HT-29 (cell line): ENCODE data around the gene UBE4A. TPM values are rescaled to one million over a fixed set of nuclear protein-coding genes. Genes with fewer than 3 reads are reported as not detected.
"Not testable (repeated sequence)": the region's sequence is repeated elsewhere in the genome, so short reads cannot be mapped to it uniquely, and the experiment has no call there.

Experiments
- DNase-seq: peaks from one replicate; pipeline ENCODE4 v3.0.0-alpha.2; 2015; ENCODE audit warnings: low spot score
- total RNA-seq: library from RNA; depleted of rRNA; stranded (reverse); fragments of >200 nt; shearing (Covaris generic); gene quantifications from 2 replicates; pipeline ENCODE4 v1.2.3, GENCODE V29; 2014

Gene UBE4A
- total RNA-seq, 1 experiment from 2014 or later: 24.1 TPM

DNA sequence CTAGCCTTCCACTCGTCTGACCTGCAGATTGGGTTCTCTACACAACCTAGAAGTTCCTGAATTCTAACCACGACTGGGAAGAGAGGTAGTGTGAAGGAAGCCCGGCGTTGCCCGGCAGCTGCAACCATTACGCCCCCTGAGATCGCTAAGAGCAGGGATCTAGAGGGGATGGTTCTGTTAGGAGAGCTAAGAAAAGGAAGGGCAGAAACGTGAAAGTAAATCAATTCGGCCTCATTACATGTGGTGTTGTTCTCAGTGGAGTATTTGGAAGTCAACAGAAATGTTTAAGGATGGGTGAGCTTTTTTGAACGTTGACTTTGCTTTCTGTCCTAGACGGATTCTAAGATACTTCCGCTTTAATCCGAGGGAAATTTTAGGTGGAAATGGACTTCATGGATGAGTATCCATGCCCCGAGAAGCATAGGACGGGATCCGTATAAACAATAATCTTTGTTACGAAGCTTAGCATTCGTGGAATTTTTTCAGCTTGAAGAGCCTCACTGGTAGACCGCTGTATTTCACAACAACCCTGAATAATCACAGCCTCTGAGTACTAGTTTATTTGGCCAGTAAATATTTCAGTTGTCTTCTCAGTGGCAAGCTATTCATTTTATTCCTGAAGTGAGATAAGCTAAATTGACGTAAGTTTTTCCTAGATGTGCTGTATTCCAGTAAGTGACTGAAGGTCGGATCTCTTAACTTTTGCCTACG lies 42.6 kb downstream of the UBE4A start:
- DNase-seq: peak; percentile 74

GRCh38 chr11:118402594-118402993 lies 43.2 kb downstream of the UBE4A start:
- DNase-seq: not testable (repeated sequence)

GRCh38 chr11:118406599-118407166 lies 47.3 kb downstream of the UBE4A start:
- no peak for DNase-seq

- no peak for DNase-seq
These were observed 50.8 kb downstream of the UBE4A start for GRCh38 chr11:118410055-118410745.

GRCh38 chr11:118411530-118411929 lies 52.1 kb downstream of the UBE4A start:
- DNase-seq: no peak

DNA sequence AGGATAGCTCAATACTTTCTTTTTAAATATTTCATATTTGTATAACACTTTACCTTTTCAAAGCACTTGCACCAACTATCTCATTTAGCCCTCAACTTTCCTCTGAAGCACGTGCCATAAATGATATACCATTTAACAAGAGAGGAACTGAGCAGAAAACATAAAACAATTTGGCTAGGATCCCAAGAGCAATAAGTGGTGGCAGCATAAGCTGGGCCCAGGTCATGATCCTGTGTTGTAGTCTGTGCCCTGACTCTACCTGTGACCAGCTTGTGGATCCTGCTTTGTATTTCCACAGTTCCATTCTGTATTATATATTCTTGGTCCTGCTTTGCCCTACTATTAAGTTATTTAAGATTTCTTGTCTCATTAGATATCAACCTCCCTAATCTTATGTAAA lies 53.5 kb downstream of the UBE4A start:
- DNase-seq: no peak

DNA sequence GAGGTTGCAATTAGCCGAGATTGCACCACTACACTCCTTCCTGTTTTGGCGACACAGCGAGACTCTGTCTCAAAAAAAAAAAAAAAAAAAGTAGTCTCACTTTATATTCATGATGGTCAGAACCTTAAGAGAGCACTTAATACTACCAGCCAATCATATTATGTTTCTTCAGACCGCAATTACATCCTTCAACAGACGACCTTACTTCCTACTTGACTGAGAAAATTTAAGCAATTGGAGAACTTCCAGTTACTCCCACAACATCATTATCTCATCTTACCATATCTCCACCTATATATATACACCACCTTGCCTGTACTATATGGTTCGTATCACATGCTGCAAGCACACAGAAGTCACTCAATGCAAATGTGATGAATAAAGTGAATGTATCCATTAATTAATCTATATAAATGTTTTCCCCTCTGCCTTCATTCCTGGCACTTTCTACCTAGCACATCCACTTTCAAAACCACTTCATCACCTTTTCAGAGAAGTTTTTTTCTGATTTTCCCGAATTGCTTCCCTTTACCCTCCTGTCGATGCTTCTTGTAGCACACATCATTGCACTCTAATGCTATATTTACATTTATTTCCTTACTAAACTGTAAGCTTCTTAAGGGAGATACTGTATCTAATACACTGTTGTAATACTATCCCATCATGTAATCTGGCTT lies 55.8 kb downstream of the UBE4A start:
- DNase-seq: no peak

DNA sequence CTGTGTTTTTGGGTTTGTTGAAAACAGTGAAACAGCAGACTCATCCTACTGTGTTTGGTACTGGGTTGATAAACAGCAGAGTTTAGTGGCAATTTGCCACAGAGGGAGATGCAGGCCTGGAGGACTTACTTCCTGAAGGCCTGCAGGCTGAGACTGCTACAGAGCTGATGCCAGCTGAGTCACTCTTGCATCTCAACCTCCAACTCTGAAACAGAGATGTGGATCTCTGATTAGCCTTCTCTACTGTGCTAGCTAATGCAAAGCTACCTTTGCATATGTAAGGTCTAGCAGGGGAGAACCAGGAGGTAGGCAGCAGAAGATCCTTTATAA lies 56.3 kb downstream of the UBE4A start:
- peak; percentile 64 for DNase-seq

- DNase-seq: not testable (repeated sequence)
These were observed 57.5 kb downstream of the UBE4A start for GRCh38 chr11:118416900-118417299.

DNA sequence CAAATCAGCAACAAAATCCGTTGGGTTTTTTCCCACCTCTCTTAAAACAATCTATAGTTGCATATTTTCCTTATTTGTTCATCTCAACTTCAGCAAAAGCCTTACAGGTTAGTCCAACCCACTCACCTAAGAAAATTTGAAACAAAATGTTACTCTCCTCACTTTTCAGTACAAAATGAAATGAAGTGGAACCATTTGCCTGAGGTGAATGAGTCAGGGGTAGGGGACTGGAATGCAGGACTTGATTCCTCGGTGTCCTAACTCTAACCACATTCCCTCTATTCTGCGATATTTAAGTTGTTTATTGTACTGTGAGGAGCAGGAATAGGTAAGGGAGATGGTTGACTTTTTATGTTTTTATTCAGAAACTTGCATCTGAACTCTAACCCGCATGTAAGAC lies 58.4 kb downstream of the UBE4A start:
- no peak for DNase-seq

- peak; percentile 29 for DNase-seq
These were observed 59.4 kb downstream of the UBE4A start for GRCh38 chr11:118418766-118419165.

DNA sequence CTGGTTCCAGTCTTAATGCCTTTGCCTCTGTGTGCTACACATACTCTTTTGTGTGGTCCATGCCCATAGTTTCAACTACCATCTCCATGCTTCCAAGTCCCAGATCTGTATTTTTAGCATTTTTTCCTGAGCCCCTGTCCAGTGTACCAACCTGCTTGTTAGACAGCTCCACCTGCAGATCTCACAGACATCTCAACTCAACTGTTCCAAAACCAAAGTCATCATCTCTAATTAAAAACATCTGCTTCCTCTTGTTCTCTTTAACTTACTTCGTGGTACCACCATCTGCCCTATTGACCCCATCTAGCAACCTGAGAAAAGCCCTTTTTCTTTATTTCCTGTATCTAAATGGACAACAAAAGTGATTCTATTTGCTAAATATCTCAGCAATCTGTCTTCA lies 68.3 kb downstream of the UBE4A start:
- no peak for DNase-seq

GRCh38 chr11:118430956-118431355 lies 71.6 kb downstream of the UBE4A start:
- DNase-seq: peak; percentile 24

- DNase-seq: no peak
These were observed 74.7 kb downstream of the UBE4A start for GRCh38 chr11:118434123-118434552.

GRCh38 chr11:118434553-118435289 lies 75.3 kb downstream of the UBE4A start:
- DNase-seq: peak; percentile 38

DNA sequence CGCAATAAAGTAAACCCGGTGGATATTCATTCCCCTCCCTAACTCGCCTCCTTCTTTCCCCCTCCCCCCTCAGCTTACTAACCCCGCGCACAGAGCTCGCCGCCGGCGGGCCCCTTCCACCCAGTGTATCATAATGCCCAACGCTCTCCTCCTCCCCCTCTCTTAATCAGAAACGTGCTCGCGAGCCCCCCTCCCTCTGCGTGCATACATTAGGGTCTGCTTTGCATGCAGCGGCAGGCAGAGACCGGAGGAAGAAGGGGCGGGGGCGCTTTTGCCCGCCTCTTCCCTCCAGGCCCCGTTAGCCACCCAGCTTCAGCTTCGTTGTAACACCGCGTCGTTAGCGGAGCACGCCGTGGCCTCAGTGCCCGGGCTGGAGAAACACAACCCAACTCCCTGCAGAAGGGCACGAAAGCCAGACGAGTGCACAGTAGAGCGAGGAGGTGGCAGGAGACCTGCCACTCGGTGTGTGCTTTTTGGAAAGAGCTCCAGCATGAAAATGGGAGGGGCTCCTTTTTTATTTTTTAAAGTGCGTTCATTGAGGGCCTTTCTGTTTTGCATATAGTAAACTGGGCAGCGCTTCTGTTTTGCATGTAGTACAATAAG lies 76.0 kb downstream of the UBE4A start:
- DNase-seq: peak; percentile 64

DNA sequence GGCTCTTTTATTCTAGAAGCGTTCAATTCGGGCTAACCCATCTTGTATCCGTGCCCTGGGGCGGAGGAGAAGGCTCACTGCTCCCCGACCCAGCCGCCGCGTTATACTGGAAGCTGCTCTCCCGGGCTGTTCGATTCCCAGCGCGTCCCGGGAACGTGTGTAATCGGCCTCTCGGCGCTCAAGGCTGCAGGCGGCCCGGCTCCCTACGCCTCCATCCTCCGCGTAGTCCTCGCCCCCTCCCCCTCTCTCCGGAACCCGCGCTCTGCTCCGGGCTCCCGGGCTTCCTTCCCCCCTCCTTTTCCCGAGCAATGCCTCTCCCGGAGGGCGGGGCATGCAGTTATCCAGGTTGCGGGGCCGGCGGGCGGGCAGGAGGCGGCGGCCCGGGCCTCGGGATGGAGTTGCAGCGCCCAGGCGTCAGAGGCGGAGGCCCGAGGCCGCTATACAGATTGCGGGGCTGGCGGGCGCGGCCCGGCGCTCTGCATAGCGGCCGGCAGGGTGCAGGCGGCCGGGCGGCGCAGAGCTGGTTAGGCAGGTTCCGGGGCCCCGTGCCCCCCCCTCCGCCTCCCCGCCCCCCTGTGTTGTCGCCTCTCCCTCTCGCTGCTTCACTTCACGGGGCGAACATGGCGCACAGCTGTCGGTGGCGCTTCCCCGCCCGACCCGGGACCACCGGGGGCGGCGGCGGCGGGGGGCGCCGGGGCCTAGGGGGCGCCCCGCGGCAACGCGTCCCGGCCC lies 76.7 kb downstream of the UBE4A start, which contains the start of gene KMT2A:
Gene KMT2A, plus strand, starts transcription at position 600 of the 732 bp plus-strand sequence. Its CDS starts 21 bp downstream, at position 621.
- peak; percentile 97 for DNase-seq

DNA sequence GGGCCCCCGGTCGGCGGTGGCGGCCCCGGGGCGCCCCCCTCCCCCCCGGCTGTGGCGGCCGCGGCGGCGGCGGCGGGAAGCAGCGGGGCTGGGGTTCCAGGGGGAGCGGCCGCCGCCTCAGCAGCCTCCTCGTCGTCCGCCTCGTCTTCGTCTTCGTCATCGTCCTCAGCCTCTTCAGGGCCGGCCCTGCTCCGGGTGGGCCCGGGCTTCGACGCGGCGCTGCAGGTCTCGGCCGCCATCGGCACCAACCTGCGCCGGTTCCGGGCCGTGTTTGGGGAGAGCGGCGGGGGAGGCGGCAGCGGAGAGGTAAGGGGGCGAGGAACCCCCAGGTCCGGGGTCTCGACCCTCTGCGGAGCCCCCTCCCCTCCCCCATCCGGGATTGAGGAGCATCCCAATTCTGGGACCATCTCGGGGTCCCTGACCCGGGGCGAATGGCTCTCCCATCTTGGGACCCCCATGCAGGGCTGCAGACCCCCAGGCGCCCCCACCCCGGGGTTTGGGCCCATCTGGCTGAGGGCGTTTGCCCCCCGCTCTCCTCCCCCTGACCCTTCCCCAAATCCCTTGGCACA lies 77.3 kb downstream of the UBE4A start:
- peak; percentile 13 for DNase-seq

DNA sequence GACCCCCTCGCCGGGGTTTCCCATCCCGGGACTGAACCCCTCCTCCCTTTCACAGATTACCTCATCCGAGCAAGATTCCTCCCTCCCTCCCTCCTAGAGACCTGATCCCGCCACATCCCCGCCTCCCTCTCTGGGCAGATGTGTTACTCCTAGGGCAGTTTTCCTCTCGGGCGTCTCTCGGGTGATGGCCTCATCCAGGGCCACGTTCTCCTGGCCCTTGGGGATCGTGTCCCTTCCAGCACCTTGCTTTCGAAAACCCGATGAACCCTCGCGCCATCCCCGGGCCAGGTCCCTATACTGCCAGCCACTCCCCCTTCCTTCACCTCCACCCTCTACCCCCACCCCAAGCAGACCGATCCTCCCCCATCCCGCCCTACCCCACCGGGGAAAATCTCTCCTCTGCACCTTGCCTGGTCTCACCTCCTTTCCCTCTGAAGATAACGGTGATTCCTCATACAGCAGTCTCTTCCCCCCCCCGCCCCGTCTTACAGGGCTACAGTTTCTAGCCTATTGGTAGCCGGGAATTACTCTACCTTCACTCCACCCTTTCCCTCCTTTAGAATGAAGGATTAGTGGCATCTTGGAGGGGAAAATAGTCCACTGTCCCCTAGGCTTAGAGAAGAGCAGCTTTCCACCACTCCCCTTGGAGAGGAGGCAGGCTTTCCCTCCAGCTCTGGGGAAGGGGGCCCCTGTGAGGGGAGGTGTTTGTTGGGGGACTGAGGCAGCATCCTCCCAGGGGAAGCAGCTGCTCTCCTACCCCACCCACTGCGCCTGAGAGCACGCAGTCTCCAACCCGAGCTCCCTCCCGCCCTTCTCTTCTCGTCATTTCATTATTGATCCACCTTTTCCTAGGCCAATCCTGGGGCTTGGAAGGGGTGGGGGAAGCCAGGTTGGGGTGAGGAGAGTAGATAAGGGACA lies 78.1 kb downstream of the UBE4A start:
- peak; percentile 75 for DNase-seq
